AG09309 (cell line): ENCODE measurements around the gene ZC2HC1C.
A peak's percentile ranks its signal among the peaks of the same experiment; 100 is the strongest.

ENCODE experiments used
- DNase-seq: peaks from one replicate; pipeline ENCODE4 v3.0.0-alpha.2; 2010; ENCODE audit warnings: low read depth
- H3K4me3 ChIP-seq: 2 replicates; pipeline ENCODE4 v1.5.1; 2011; ENCODE audit warnings: mild to moderate bottlenecking, low read depth, low read length, moderate library complexity; ENCODE audit not compliant: control insufficient read depth
- TF ChIP-seq, protein P1 (sequence below): IDR thresholded peaks from 2 replicates; pipeline ENCODE4 v1.5.1; 2011; ENCODE audit warnings: mild to moderate bottlenecking, low read depth, low read length, inconsistent platforms; ENCODE audit not compliant: insufficient read depth, control insufficient read depth; ENCODE audit errors: missing control alignments

Gene ZC2HC1C, protein sequence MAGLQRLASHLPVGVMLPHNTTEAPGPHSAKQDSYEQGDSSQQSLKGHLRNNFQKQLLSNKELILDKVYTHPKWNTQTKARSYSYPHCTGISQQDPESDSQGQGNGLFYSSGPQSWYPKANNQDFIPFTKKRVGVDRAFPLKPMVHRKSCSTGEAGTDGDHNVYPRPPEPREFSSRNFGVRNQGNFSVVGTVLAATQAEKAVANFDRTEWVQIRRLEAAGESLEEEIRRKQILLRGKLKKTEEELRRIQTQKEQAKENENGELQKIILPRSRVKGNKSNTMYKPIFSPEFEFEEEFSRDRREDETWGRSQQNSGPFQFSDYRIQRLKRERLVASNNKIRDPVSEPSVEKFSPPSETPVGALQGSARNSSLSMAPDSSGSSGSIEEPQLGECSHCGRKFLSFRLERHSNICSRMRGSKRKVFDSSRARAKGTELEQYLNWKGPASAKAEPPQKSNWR

DNA sequence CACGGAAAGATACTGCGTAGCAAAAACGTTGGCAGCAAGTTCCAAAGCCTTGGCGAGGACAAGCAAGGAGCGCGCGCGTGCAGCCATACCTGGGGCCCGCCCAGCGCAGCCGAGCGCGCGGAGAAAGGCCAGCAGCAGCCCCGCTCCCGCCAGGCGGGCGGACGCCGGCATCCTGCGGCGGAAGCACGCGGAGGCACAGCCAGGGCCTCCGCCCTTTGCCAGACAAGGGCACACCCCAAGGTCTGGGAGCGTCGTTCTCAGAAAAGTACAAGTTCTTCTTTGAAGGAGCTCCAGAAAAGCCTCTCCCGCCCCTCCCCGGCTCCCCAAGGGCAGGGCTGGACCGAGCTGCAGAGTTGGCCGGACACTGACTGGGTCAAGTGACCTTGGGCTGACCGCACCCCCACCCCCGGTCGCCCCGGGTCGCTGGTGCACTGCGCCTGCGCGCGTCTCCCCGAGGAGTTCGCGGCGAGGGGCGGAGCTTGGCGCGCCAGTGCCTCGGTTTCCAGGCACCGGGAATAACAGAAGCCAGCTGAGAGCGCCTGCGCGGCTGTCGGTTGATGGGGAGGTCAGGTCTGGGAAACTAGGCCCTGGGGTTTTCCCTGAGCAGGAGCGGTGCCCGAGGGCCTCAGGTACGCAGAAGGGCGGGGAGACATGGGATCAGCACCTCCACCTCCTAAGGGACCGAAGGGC lies at the start of gene ZC2HC1C:
Gene ZC2HC1C (plus strand): TSS at position 521 of the 690 bp plus-strand sequence. CDS start 933 bp downstream, outside the sequence.
- H3K4me3 ChIP-seq: peak within 1 kb of the TSS; percentile 63
- DNase-seq: no peak
- TF ChIP-seq, protein P1, sequence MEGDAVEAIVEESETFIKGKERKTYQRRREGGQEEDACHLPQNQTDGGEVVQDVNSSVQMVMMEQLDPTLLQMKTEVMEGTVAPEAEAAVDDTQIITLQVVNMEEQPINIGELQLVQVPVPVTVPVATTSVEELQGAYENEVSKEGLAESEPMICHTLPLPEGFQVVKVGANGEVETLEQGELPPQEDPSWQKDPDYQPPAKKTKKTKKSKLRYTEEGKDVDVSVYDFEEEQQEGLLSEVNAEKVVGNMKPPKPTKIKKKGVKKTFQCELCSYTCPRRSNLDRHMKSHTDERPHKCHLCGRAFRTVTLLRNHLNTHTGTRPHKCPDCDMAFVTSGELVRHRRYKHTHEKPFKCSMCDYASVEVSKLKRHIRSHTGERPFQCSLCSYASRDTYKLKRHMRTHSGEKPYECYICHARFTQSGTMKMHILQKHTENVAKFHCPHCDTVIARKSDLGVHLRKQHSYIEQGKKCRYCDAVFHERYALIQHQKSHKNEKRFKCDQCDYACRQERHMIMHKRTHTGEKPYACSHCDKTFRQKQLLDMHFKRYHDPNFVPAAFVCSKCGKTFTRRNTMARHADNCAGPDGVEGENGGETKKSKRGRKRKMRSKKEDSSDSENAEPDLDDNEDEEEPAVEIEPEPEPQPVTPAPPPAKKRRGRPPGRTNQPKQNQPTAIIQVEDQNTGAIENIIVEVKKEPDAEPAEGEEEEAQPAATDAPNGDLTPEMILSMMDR: no peak

DNA sequence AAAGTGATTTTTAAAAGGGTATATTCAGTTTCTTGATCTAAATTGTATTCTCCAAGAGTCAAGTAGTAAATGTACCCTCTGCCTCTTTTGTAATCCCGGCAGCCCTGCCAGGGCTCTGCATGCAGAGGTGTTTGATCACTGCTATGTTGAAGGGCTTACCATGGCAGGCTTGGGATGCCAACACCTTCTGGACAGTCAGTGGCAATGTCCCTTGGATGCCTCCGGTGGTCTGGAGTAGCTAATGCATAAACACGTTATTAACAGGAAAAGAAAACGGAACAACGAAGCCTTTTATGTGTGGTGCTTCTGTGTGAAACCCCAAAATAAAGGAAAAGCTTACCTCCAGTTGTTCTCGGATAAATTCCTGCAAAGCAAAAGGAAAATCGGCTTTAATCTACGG lies 46.8 kb upstream of the ZC2HC1C start:
- no peak for DNase-seq
- no peak overlapping the region for H3K4me3 ChIP-seq
- TF ChIP-seq, protein P1: peak; percentile 32

DNA sequence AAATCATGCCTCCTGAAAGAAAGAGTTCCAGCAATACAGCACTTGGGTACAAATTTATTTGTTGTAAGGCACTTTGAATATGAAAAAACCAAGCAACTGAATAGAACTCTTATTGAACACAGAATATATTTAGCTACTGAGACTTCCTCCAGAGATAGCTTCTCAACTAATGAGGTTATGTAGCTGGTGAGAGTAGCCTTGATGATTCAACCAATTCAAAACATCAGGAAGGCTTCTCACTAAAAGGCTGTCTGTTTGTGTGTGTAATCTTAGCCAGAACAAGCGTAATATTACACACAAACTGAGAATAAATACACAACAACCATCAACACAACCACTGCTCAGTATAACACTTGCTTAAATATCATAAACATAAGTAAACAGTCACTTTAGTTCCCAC lies 46.3 kb upstream of the ZC2HC1C start:
- no peak overlapping the region for H3K4me3 ChIP-seq
- DNase-seq: no peak
- TF ChIP-seq, protein P1: no peak

DNA sequence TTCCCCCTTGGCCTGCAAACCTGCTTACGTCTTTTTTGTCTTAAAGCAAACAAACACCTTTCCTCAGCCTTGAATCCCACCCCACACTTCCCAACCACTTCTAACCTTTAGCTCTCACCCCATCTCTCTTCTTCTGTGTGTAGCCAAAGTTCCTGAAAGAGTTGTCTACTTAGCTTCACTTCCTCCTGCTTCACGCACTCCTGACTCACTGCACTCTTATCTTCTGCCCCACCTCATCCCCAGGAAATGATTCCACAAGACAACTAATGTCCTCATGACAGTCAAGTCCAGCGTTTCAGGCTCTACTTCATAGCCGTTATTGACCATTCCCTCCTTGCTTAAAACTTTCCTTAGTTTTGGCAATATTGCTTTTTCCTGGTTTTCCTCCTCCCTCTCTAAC lies 44.4 kb upstream of the ZC2HC1C start:
- no peak overlapping the region for H3K4me3 ChIP-seq
- no peak for DNase-seq
- TF ChIP-seq, protein P1: no peak

DNA sequence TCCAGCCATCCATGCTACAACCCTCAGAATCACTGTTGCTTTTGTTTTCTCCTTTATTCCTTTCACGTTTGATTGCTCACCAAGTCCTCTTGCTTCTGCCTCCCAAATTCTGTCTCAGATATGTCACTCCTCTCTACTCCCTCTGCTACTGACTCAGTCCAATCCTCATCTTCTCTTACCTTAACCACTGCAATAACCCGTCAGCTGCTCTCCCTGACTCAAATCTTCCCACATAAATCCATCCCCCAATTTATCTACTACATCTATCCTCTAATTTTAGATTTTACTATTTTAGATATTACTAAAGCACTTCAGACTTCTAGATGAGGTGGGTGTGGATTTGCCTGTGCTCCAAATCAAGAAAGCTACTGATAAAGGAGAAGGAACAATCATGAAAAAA lies 43.6 kb upstream of the ZC2HC1C start:
- no peak overlapping the region for H3K4me3 ChIP-seq
- TF ChIP-seq, protein P1: no peak
- no peak for DNase-seq

DNA sequence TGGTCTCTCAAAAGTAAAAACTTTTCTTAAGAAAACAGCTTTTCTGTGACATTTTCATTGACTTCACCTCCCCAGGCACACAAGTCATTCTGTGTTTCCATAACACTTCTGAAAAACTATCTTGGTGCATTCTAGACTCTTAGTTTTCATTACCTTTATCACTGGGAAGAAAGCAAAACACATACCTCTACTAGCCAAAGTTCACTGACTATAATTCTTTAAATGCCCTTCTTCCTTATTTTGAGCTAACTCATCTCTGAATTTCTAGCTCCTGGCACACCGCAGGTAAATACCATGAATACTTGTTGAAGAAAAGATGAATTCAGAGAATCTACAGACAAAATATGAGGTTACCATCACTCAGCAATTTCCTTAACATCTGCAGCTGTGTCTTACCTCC lies 39.3 kb upstream of the ZC2HC1C start:
- H3K4me3 ChIP-seq: no peak overlapping the region
- no peak for DNase-seq
- TF ChIP-seq, protein P1: no peak
